ENCODE measurements around the gene BCL2L1. TPM values are rescaled to one million over a fixed set of nuclear protein-coding genes. Genes with fewer than 3 reads are reported as not detected.

The BCL2L1 gene
- total RNA-seq, 1 donor from 2014 or later = 283 TPM

GRCh38 chr20:31666258-31667042, 56.2 kb downstream of the BCL2L1 start:
- peaks cover 9% of the 10 kb centered on the region for H3K36me3 ChIP-seq (ENCODE audit: control insufficient read depth, insufficient read depth, low read length)

GRCh38 chr20:31665753-31666152, 56.9 kb downstream of the BCL2L1 start:
- DNase-seq (ENCODE audit: low read depth) = no peak
- Histone ChIP-seq H3K36me3 (ENCODE audit: control insufficient read depth, insufficient read depth, low read length) (peaks cover 8% of the 10 kb centered on the region), H3K4me3 (ENCODE audit: low read depth, low read length) (no peak overlapping the region), H3K27me3 (ENCODE audit: control insufficient read depth, insufficient read depth, low read length) (no peaks in the 10 kb centered on the region)
- no peak for TF ChIP-seq CTCF (IDR thresholded peaks at IDR 0.05; ENCODE audit: insufficient read depth, low read length, poor library complexity, severe bottlenecking)

More at GRCh38 chr20:31666258-31667042, 56.2 kb downstream of the BCL2L1 start:
- Histone ChIP-seq H3K4me3 (ENCODE audit: low read depth, low read length) (no peak overlapping the region), H3K27me3 (ENCODE audit: control insufficient read depth, insufficient read depth, low read length) (no peaks in the 10 kb centered on the region)
- TF ChIP-seq CTCF (IDR thresholded peaks at IDR 0.05; ENCODE audit: insufficient read depth, low read length, poor library complexity, severe bottlenecking) = no peak
- DNase-seq (ENCODE audit: low read depth) = no peak

DNA sequence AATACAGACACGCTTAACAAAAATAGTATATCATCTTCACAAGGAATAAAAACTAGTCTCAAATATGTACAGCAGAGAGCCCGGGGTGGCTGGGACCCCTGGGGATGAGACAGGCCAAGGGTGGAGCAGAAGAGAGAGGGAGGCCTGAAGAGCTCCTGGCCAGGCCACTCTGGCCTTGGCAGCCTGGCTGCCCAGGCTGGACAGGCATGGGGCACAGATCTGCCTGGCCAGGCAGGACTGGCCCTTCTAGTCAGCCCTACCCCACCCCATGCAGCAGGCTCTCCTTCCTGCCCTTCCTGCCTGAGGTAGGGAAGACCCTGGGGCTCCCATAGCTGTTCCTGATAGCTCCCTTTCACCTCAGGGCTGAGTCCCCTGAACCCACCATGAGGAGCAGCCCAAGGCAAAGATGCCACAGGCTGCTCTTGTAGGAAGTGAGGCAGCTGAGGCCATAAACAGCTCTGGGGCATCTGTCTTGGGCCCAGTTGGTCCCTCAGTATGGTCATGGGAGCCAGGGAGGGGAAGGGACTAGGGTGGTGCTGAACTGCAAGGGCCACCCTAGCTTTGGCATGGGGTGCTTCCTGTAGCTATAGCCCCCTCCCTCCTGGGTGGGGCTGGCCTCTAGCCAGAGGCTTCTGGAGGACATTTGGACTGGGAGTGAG, 57.8 kb downstream of the BCL2L1 start:
- no peak for TF ChIP-seq CTCF (IDR thresholded peaks at IDR 0.05; ENCODE audit: insufficient read depth, low read length, poor library complexity, severe bottlenecking)
- H3K36me3 ChIP-seq (ENCODE audit: control insufficient read depth, insufficient read depth, low read length) = peaks cover 8% of the 10 kb centered on the region
- DNase-seq (ENCODE audit: low read depth) = no peak
- no peaks in the 10 kb centered on the region for H3K27me3 ChIP-seq (ENCODE audit: control insufficient read depth, insufficient read depth, low read length)
- H3K4me3 ChIP-seq (ENCODE audit: low read depth, low read length) = no peak overlapping the region

- TF ChIP-seq CTCF (IDR thresholded peaks at IDR 0.05; ENCODE audit: insufficient read depth, low read length, poor library complexity, severe bottlenecking) = no peak
- DNase-seq (ENCODE audit: low read depth) = no peak
- Histone ChIP-seq H3K4me3 (ENCODE audit: low read depth, low read length) (no peak overlapping the region), H3K36me3 (ENCODE audit: control insufficient read depth, insufficient read depth, low read length) (peaks cover 8% of the 10 kb centered on the region), H3K27me3 (ENCODE audit: control insufficient read depth, insufficient read depth, low read length) (no peaks in the 10 kb centered on the region)
These were observed 58.6 kb downstream of the BCL2L1 start for GRCh38 chr20:31663838-31664695.

DNA sequence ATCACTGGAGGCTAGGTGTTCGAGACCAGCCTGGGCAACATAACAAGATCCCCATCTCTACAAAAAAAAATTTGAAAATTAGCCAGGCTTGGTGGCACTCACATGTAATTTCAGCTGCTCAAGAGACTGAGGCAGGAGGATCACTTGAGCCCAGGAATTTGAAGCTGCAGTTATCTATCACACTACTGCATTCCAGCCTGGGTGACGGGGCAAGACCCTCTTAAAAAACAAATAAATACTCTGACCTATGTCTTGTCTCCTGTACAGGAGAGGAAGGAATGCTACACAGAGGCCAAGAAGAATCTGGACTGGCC, 59.2 kb downstream of the BCL2L1 start:
- no peak for DNase-seq (ENCODE audit: low read depth)
- Histone ChIP-seq H3K36me3 (ENCODE audit: control insufficient read depth, insufficient read depth, low read length) (peaks cover 8% of the 10 kb centered on the region), H3K4me3 (ENCODE audit: low read depth, low read length) (no peak overlapping the region), H3K27me3 (ENCODE audit: control insufficient read depth, insufficient read depth, low read length) (no peaks in the 10 kb centered on the region)
- no peak for TF ChIP-seq CTCF (IDR thresholded peaks at IDR 0.05; ENCODE audit: insufficient read depth, low read length, poor library complexity, severe bottlenecking)
